ENCODE results near the gene GRIK4. TPM values are rescaled to one million over a fixed set of nuclear protein-coding genes. Genes with fewer than 3 reads are reported as not detected.

GRIK4 gene
- total RNA-seq, 2 experiments from 2014 or later = not detected

DNA sequence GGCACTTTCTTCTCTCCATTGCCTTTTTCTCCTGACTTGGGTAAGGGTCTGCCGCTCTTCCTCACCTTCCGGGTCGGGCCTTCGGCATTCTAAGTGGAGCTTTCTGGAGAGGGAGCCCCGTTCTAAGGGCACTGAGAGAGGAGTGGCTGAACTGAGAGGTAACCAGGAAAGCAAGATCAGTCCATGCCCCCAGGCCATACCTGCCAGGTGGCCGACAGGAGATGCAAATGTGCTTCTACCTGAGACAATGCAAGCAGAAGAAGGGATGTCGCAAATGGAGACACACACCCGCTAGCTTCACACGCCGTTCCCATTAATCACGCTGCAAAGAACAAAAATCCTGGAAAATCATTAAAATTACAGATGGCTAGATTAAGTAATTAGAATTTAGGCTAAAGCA, 356.0 kb downstream of the GRIK4 start:
- H3K27me3 Mint-ChIP-seq = peaks cover 11% of the 10 kb centered on the region

DNA sequence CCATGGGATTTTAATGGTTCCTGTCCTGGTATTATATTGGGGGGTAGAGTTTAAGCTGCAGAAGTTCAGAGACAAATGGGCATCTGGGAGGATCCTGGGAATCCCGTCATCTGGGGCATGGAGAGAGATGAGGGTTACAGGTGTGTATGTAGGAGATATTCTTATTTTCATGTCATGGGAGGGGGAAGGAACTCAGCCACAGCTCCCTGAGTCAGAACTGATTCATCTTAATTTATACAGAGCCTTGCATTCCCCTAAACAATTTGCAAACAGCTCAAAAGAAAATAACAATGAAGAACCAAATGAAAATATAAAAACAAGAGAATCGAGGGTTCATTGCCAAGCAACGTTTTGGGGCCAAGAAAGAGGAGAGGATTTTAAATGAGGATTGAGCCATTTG, 356.4 kb downstream of the GRIK4 start:
- no peaks in the 10 kb centered on the region for H3K9me3 Mint-ChIP-seq (ENCODE audit: low read depth)
- intact Hi-C loops (cut with DNase I, micrococcal nuclease) = no loop called here

More for the DNA sequence above, 356.0 kb downstream of the GRIK4 start:
- ATAC-seq = no peak
- Mint-ChIP-seq H3K4me1 (no peaks in the 10 kb centered on the region), H3K4me3 (no peak overlapping the region), H3K27ac (no peak overlapping the region), H3K9me3 (ENCODE audit: low read depth) (no peaks in the 10 kb centered on the region), H3K36me3 (ENCODE audit: low read depth) (no peaks in the 10 kb centered on the region)
- ChIA-PET CTCF (no interaction called here), POLR2A (no interaction called here)
- DNase-seq = no peak
- intact Hi-C loops (cut with DNase I, micrococcal nuclease) = no loop called here

DNA sequence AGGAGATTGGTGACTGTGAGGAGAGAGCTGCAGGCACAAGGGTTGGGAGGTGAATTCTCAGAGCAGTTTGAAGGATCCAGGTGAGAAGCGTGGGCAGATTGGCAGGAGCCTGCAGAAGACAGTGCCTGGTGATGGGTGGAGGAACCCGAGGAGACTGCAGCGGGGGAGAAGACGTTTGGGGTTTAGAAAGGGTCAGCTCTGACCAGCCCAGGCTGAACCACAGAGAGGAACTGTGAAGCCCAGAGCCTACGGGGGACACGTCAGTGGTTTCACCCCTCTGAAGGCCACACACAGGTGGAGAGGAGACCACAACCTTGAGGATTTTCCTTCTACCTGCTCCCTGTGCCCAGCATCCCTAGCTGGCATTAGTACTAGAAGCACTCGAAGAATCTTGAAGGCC, 357.5 kb downstream of the GRIK4 start:
- ATAC-seq (no peak), DNase-seq (no peak)
- H3K27me3 Mint-ChIP-seq = peaks cover 20% of the 10 kb centered on the region
- ChIA-PET POLR2A (no interaction called here), CTCF (no interaction called here)
- H3K9me3 Mint-ChIP-seq (ENCODE audit: low read depth) = no peaks in the 10 kb centered on the region
- H3K4me1 Mint-ChIP-seq = no peaks in the 10 kb centered on the region
- H3K4me3 Mint-ChIP-seq = no peak overlapping the region
- H3K27ac Mint-ChIP-seq = no peak overlapping the region
- intact Hi-C loops (cut with DNase I, micrococcal nuclease) = no loop called here
- no peaks in the 10 kb centered on the region for H3K36me3 Mint-ChIP-seq (ENCODE audit: low read depth)

More for the DNA sequence above, 356.4 kb downstream of the GRIK4 start:
- no peak overlapping the region for H3K4me3 Mint-ChIP-seq
- peaks cover 16% of the 10 kb centered on the region for H3K27me3 Mint-ChIP-seq
- no peak for DNase-seq
- no peak for ATAC-seq
- no peaks in the 10 kb centered on the region for H3K36me3 Mint-ChIP-seq (ENCODE audit: low read depth)
- CTCF ChIA-PET = no interaction called here
- POLR2A ChIA-PET = no interaction called here
- no peaks in the 10 kb centered on the region for H3K4me1 Mint-ChIP-seq
- no peak overlapping the region for H3K27ac Mint-ChIP-seq

DNA sequence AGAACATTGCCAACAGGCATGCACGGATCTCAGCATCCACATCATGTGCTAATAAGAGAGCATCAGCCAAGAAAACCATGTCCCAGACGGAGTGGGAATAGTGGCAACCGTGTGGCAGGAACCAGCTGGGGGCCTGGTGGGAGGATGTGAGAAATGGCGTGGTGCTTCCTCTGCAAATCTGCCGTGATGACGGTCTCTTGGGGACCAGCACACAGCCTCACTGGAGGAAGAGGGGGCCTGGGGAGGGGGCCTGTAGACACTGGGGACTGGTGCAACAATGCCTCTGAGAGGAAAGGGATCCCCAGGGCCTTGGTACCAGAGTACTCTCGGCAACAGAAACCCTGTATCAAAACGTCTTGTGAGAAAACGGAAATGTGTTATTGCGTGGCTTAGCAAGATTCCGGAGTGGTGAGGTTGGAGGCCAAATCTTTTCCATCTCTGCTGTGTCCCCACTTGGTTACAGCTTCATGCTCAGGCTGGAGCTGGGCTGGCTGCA, 358.0 kb downstream of the GRIK4 start:
- H3K9me3 Mint-ChIP-seq (ENCODE audit: low read depth) = no peaks in the 10 kb centered on the region
- no peaks in the 10 kb centered on the region for H3K4me1 Mint-ChIP-seq
- no peak overlapping the region for H3K4me3 Mint-ChIP-seq
- H3K27ac Mint-ChIP-seq = no peak overlapping the region
- CTCF ChIA-PET = no interaction called here
- peaks cover 20% of the 10 kb centered on the region for H3K27me3 Mint-ChIP-seq
- intact Hi-C loops (cut with DNase I, micrococcal nuclease) = no loop called here
- H3K36me3 Mint-ChIP-seq (ENCODE audit: low read depth) = no peaks in the 10 kb centered on the region
- POLR2A ChIA-PET = no interaction called here
- ATAC-seq = no peak
- no peak for DNase-seq

DNA sequence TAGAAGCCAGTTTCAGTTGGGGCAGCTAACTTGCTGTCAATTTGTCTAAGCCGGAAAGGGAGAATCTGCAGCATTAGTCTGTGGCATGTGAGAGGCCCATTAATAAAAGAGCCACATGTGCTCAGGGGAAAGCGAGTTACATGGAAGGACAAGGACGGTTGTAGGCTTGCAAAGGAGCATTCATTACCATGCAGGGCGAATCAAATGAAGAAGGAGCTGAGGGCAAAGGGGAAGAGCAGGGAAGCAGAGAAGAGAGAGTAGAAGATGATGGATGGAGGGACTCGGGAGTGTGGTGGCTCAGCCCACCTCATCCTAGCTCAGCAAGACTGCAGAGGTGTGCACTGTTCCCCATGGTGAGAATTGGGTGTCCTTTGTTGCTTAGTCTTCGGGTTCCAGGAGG, 359.6 kb downstream of the GRIK4 start:
- Mint-ChIP-seq H3K4me3 (no peak overlapping the region), H3K36me3 (ENCODE audit: low read depth) (no peaks in the 10 kb centered on the region), H3K27ac (no peak overlapping the region), H3K4me1 (no peaks in the 10 kb centered on the region), H3K9me3 (ENCODE audit: low read depth) (peaks cover 2% of the 10 kb centered on the region), H3K27me3 (peaks cover 20% of the 10 kb centered on the region)
- intact Hi-C loops (cut with DNase I, micrococcal nuclease) = no loop called here
- ATAC-seq = no peak
- no peak for DNase-seq
- ChIA-PET POLR2A (no interaction called here), CTCF (interaction anchor here (0.6 kb wide), 1 partner anchor 1375 kb away, joined by 3 read pairs; no protein-coding TSS in a partner anchor)

DNA sequence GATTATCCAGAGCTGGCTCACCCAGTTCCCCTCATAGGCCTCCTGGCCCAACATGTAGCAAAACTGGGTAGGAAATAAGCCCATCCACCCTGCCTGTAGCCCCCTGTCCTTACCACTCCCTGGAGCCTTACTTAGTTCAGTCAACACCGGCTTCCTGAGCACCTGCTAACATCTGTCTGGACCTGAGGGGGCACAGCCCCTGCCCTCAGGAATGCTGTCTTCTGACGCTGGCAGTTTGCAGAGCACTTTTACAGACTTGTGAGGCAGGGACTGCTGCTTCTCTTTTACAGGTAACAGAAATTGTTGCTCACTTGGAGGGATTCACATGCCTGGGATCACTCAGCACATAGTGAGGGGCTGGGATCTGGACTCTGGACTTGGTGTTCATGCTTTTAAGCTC, 360.4 kb downstream of the GRIK4 start:
- Mint-ChIP-seq H3K9me3 (ENCODE audit: low read depth) (peaks cover 3% of the 10 kb centered on the region), H3K4me3 (no peak overlapping the region), H3K27me3 (peaks cover 20% of the 10 kb centered on the region), H3K4me1 (no peaks in the 10 kb centered on the region), H3K36me3 (ENCODE audit: low read depth) (no peaks in the 10 kb centered on the region), H3K27ac (no peak overlapping the region)
- DNase-seq (no peak), ATAC-seq (no peak)
- ChIA-PET CTCF (interaction anchor here (0.6 kb wide), 1 partner anchor 1374 kb away, joined by 3 read pairs; no protein-coding TSS in a partner anchor), POLR2A (no interaction called here)
- intact Hi-C loops (cut with DNase I, micrococcal nuclease) = no loop called here

- no peak for DNase-seq
- H3K9me3 Mint-ChIP-seq (ENCODE audit: low read depth) = peaks cover 3% of the 10 kb centered on the region
- ChIA-PET CTCF (no interaction called here), POLR2A (no interaction called here)
- peaks cover 14% of the 10 kb centered on the region for H3K27me3 Mint-ChIP-seq
- no peak overlapping the region for H3K27ac Mint-ChIP-seq
- H3K4me3 Mint-ChIP-seq = no peak overlapping the region
- no peaks in the 10 kb centered on the region for H3K4me1 Mint-ChIP-seq
- no peaks in the 10 kb centered on the region for H3K36me3 Mint-ChIP-seq (ENCODE audit: low read depth)
- no peak for ATAC-seq
- intact Hi-C loops (cut with DNase I, micrococcal nuclease) = no loop called here
These were observed 362.6 kb downstream of the GRIK4 start for GRCh38 chr11:120873966-120874735.

DNA sequence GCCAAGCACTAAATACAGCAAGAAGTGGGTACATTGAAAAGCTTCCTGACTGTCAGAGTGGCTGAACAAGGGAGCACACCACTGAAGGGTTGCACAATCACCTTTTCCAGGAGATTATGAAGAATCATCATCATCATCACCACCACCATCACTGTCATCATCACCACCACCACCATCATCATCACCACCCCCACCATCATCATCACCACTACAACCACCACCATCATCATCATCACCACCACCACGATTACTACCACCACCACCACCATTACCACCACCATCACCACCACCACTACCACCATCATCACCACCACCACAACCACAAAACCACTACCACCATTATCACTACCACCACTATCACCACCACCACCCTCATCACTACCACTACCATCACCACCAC, 364.4 kb downstream of the GRIK4 start:
- intact Hi-C loops (cut with DNase I, micrococcal nuclease) = no loop called here
- no peak overlapping the region for H3K4me3 Mint-ChIP-seq
- H3K36me3 Mint-ChIP-seq (ENCODE audit: low read depth) = no peaks in the 10 kb centered on the region
- peaks cover 13% of the 10 kb centered on the region for H3K27me3 Mint-ChIP-seq
- ChIA-PET CTCF (no interaction called here), POLR2A (no interaction called here)
- no peak for ATAC-seq
- H3K9me3 Mint-ChIP-seq (ENCODE audit: low read depth) = peaks cover 3% of the 10 kb centered on the region
- H3K4me1 Mint-ChIP-seq = no peaks in the 10 kb centered on the region
- H3K27ac Mint-ChIP-seq = no peak overlapping the region
- DNase-seq = no peak

GRCh38 chr11:120877746-120878365, 366.3 kb downstream of the GRIK4 start:
- no peak for DNase-seq
- no peak for ATAC-seq
- Mint-ChIP-seq H3K36me3 (ENCODE audit: low read depth) (no peaks in the 10 kb centered on the region), H3K4me3 (no peak overlapping the region), H3K27me3 (peaks cover 11% of the 10 kb centered on the region), H3K9me3 (ENCODE audit: low read depth) (peaks cover 3% of the 10 kb centered on the region), H3K27ac (no peak overlapping the region), H3K4me1 (no peaks in the 10 kb centered on the region)
- CTCF ChIA-PET = no interaction called here
- POLR2A ChIA-PET = no interaction called here
- intact Hi-C loops (cut with DNase I, micrococcal nuclease) = no loop called here

GRCh38 chr11:120878781-120879180, 367.2 kb downstream of the GRIK4 start:
- DNase-seq = no peak
- CTCF ChIA-PET = no interaction called here
- H3K9me3 Mint-ChIP-seq (ENCODE audit: low read depth) = peaks cover 3% of the 10 kb centered on the region
- ATAC-seq = no peak
- no peaks in the 10 kb centered on the region for H3K36me3 Mint-ChIP-seq (ENCODE audit: low read depth)
- POLR2A ChIA-PET = no interaction called here
- intact Hi-C loops (cut with DNase I, micrococcal nuclease) = no loop called here
- H3K27ac Mint-ChIP-seq = no peak overlapping the region
- peaks cover 6% of the 10 kb centered on the region for H3K27me3 Mint-ChIP-seq
- H3K4me3 Mint-ChIP-seq = no peak overlapping the region
- no peaks in the 10 kb centered on the region for H3K4me1 Mint-ChIP-seq

DNA sequence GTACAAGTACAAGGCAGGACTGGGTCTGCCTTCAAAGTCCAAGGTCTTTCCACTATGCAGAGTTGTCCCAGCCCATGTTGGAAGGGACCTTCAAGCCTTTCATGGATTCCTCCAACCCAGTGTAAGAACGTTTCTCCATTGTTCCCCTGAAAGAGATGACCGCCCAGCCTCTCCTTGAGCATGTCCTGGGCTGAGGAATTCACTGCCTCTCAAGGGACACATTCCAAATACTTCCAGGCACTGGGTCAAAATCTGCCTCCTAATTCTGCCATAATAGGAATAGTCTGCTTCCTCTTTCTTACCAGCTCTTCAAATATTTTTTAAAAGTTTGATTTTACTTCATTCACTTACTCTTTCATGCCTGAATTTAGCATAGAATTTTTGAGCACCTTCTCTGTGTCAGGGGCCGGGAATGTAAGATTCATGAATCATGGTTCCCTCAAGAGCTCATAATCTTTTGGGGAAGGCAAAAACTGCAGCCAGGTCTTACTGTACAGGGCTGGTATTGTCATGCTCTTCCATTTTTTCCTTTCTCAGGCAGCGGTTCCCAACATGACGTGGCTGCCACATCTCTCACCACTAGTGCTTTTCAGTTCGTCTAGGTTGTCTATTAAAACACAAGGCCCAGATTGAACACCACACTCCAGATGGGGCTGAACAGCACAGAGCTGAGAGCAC, 369.1 kb downstream of the GRIK4 start:
- ATAC-seq = no peak
- Mint-ChIP-seq H3K4me3 (no peak overlapping the region), H3K27ac (no peak overlapping the region)

GRCh38 chr11:120881596-120881995, 370.0 kb downstream of the GRIK4 start:
- no peak overlapping the region for H3K27ac Mint-ChIP-seq
- H3K9me3 Mint-ChIP-seq (ENCODE audit: low read depth) = no peaks in the 10 kb centered on the region
- no peaks in the 10 kb centered on the region for H3K4me1 Mint-ChIP-seq
- H3K27me3 Mint-ChIP-seq = peaks cover 13% of the 10 kb centered on the region
- ATAC-seq (no peak), DNase-seq (no peak)
- intact Hi-C loops (cut with DNase I, micrococcal nuclease) = no loop called here
- ChIA-PET CTCF (interaction anchor here (0.6 kb wide), 1 partner anchor 804 kb away, joined by 3 read pairs; no protein-coding TSS in a partner anchor), POLR2A (no interaction called here)
- no peak overlapping the region for H3K4me3 Mint-ChIP-seq
- H3K36me3 Mint-ChIP-seq (ENCODE audit: low read depth) = no peaks in the 10 kb centered on the region

More for the DNA sequence above, 369.1 kb downstream of the GRIK4 start:
- H3K27me3 Mint-ChIP-seq = peaks cover 10% of the 10 kb centered on the region
- ChIA-PET CTCF (interaction anchor here (1.1 kb wide), 1 partner anchor 13 kb away, joined by 4 read pairs; no protein-coding TSS in a partner anchor), POLR2A (no interaction called here)
- no peaks in the 10 kb centered on the region for H3K36me3 Mint-ChIP-seq (ENCODE audit: low read depth)
- H3K9me3 Mint-ChIP-seq (ENCODE audit: low read depth) = peaks cover 3% of the 10 kb centered on the region
- no peak for DNase-seq
- intact Hi-C loops (cut with DNase I, micrococcal nuclease) = no loop called here
- no peaks in the 10 kb centered on the region for H3K4me1 Mint-ChIP-seq

Data from activated CD4-positive, alpha-beta T cell treated with anti-CD3 and anti-CD28 coated beads for 36 hours (primary cell).